ENCODE results near the gene RIT1.
A peak's percentile ranks its signal among the peaks of the same experiment; 100 is the strongest.
"Not testable (repeated sequence)": the region's sequence is repeated elsewhere in the genome, so short reads cannot be mapped to it uniquely, and the experiment has no call there.

The RIT1 gene

DNA sequence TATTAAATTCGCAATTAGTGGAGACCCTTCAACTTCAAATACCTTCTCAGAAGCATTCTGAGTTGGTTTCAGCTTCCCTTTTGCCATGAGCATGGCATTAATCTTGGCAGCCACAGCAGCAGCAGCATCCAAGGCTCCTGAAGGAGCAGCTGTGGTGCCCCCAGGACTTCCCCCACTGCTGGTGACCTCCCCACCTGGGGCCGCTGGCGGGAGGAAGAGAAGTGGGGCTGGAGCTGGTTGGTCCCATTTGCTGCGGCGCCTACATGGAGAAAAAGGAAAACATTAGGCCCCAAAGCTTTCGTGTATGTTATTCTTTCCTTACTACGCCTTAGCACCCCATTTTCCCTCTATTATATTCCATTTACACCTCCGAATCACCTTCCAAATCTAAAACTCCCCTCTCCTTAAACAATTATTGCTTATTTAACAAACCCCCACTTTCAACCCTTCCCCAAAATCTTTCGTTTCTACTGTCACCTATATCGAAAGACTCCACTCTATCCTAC lies 22.5 kb upstream of the RIT1 start:
- DNase-seq (ENCODE audit: low read depth in 2 of 2): no peak

DNA sequence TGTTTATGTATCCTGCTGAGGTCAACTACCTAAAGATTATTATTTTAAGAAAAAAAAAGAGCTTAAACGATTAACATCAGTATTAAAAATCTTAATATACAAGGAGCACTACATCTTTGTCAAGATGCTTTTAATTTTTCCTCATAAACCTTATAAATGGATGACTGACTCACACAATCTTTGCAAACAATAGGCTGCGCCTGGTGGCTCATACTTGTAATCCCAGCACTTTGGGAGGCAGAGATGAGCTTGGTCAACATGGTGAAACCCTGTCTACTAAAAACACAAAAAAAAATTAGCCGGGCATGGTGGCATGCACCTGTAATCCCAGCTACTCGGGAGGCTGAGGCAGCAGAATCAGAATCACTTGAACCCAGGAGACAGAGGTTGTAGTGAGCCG lies 21.3 kb upstream of the RIT1 start:
- DNase-seq (ENCODE audit: low read depth in 2 of 2): no peak

DNA sequence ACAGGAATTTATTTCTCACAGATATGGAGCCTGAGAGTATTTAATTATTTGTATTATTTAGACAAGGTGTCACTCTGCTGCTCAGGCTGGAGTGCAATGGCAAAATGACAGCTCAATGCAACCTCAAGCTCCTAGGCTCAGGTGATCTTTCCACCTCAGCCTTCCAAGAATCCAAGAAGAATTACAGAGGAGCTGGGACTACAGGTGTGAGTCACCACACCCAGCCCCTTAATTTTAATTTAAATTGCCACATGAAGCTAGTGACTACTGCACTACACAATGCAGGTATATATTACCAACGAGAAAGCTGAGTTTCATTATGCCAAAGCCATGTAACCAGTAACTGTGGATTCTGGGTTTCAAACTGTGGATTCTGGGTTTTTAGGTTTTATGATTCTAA lies 20.9 kb upstream of the RIT1 start:
- DNase-seq (ENCODE audit: low read depth in 2 of 2): no peak

DNA sequence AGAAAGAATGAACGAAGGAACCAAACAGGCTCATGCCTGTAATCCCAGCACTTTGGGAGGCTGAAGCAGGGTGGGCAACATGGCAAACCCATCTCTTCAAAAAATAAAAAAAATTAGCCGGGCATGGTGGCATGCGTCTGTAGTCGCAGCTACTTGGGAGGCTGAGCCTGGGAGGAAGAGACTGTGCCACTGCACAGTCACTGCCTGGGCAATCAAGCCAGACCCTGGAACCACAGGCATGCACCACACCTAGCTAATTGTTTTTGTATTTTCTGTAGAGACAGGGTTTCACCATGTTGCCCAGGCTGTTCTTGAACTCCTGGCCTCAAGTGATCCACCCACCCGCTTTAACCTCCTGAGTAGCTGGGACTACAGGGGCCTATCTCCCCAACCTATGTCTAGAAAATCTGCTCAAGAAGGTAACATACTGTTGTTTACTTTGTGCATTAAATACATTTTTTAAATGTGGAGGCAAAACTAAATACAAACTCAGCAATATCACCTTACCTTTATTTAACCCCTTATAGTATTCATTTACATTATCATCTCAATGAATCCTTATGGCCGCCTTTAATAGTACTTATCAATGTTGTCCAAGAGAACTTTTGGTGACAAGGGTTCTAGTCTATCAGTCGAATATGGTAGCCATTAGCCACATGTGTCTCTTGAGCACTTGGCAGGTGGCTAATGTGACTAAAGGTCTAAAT lies 20.3 kb upstream of the RIT1 start:
- no peak for DNase-seq (ENCODE audit: low read depth in 2 of 2)

DNA sequence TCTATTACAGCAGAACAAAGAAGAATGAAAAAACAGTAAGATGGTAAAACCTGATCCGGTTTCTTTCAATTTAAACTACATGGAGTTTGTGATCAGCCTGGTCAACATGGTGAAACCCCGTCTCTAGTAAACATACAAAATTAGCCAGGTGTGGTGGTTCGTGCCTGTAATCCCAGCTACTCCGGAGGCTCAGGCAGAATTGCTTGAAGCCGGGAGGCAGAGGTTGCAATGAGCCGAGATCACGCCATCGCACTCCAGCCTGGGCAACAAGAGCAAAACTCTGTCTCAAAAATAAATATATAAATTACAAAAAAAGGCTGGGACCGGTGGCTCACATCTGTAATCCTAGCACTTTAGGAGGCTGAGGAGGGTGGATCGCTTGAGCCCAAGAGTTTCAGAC lies 19.6 kb upstream of the RIT1 start:
- DNase-seq (ENCODE audit: low read depth in 2 of 2): not testable (repeated sequence)

DNA sequence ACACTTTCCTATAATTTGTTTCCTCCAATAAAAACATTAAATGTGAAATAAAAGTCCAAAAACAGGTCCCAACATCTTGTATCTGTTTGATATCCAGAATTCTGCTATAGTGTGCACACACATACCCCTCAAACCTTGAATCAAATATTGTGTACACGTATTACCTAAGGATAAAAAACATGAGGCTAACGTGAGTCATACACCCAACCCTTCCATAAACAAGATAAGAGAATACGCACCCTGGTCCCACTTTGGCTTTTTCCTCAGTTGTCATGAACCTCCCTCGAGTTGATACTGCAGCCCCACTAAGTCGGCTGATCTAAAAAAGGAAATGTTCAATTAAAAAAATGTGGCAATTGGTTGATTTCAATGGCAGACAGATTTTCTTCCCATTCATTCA lies 17.9 kb upstream of the RIT1 start:
- DNase-seq (ENCODE audit: low read depth in 2 of 2): no peak

DNA sequence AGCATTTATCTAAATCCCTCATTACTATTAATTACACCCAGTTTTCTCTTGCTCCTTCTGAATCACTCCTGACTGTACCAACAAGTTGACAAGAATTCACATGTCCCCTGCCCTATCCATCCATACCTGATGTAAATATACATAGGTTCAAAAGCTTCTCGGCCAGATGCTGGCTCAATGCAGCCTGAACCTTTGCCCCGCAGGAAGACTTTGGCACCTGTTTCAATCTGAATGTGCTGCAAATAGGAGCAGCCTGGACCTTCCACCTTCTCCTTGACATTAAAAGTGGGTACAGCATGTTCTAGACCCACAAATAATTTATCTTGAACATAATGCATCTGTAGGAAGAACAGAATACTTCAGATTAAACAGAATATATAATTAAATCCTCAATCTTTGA lies 14.4 kb upstream of the RIT1 start:
- DNase-seq (ENCODE audit: low read depth in 2 of 2): no peak

DNA sequence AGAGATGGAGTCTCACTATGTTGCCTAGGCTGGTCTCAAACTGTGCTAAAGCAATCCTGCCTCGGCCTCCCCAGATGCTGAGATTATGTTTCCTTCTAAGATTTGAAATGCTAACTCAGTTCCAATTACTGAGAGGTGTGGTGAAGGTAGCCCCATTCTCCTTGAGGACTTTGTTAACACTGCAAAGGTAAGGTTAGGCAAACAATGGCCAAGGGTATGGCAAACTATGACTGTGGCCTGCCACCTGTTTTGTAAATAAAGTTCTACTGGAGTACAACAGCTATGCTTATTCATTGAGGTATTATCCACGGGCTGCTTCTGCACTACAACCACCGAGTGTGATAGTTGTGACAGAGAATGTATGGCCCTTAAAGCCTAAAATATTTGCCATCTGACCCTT lies 9.6 kb upstream of the RIT1 start:
- no peak for DNase-seq (ENCODE audit: low read depth in 2 of 2)

DNA sequence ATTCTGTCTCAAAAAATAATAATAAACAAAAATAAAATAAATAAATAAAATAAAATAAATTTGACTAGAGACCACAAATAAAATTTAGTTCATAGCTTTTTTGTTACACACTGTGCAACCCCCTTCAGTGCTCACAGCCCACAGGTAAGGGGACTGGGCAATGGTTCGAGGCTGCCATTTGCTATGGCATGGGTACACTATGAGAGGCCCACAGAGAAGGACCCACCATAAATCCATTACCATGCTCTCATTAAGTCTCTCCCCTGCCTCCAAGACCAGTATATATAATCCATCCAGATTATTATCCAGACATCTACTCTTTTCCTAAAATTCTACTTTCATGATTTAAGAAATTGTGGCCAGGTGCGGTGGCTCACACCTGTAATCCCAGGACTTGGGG lies 8.7 kb upstream of the RIT1 start:
- DNase-seq (ENCODE audit: low read depth in 2 of 2): no peak

DNA sequence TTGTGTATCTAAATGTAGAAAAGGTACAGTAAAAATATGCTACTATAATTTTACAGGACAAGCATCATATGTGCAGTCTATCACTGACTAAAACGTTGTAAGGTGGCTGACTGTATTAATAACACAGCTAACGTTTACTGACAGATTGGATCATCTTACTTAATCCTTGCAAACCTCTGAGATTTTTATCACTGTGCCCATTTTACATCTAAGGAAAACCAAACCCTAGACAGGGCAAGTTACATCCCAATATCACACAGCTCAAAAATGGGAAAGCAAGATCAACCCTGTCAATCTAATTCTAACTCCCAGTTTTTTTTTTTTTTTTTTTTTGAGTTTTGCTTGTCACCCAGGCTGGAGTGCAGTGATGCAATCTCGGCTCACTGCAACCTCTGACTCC lies 7.5 kb upstream of the RIT1 start:
- DNase-seq (ENCODE audit: low read depth in 2 of 2): no peak

DNA sequence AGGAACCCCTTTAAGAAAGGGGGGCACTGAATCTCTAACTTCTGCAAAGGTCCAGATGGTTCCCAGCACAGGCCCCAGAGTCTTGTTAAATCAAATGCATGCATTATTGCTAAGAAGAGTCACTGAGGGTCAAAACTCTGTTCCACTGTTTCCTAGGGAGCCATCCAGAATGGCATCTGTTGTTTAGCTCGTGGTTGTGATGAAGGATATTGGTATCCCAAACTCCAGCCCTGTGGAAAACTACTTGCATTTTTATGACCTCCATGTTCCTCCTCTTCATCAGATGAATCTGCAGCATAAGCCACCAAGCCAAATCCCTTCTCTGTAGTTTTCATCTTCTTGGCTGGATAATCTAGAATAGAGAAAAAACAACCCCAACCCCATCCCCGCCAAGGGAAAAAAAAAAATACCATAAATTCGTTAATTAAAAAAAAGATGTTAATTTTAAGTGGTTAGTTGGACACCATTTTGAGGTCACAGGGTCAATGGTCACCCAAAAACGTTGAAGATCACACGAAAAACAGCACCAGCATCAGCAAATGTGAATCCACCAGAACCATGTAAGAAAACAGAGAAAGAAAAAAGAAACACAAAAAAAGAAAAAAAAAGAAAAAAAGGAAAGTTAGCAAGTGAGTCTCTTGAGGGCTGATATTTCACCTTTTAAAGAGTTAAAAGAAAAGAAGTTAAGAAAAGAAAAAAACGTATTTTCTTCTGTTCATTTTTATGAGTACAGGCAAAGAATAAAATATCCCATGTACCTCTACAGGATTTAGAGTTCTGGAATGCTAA lies 3.0 kb upstream of the RIT1 start:
- no peak for DNase-seq (ENCODE audit: low read depth in 2 of 2)

DNA sequence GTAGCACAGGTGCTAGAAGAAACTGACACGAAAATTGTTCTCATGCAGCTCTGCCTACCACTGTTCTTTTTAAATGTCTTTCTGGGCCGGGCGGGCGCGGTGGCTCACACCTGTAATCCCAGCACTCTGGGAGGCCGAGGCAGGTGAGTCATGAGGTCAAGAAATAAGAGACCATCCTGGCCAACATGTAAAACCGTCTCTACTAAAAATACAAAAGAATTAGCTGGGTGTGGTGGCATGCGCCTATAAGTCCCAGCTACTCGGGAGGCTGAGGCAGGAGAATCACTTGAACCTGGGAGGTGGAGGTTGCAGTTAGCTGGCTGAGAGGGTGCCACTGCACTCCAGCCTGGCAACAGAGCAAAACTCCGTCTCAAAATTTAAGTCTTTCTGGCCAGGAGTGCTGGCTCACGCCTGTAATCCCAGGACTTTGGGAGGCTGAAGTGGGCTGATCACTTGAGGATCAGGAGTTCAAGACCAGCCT lies 947 bp upstream of the RIT1 start:
- DNase-seq (ENCODE audit: low read depth in 2 of 2): no peak

DNA sequence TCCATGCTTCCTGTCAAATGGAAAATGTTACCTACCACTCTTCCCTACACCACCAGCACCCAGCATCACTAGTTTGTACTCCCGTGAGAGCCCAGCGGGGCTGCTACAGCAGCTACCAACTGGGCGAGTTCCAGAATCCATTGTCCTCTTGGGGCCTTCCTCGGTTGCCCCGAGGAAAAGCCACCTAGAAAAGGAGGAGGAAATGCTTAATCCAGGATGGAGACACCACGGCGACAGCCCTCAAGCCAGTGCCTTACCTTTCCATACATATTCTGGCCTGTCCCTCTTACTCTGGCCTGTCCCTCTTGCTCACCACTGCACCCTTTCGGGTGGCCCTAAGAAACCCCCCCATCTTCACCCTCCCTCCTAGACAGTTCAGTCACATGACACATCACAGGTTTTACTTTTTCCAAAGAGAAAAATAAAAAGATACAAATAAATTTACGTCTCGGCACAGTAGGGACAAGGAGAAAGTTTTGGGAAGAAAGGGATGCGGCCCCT lies 478 bp downstream of the RIT1 start:
- no peak for DNase-seq (ENCODE audit: low read depth in 2 of 2)

DNA sequence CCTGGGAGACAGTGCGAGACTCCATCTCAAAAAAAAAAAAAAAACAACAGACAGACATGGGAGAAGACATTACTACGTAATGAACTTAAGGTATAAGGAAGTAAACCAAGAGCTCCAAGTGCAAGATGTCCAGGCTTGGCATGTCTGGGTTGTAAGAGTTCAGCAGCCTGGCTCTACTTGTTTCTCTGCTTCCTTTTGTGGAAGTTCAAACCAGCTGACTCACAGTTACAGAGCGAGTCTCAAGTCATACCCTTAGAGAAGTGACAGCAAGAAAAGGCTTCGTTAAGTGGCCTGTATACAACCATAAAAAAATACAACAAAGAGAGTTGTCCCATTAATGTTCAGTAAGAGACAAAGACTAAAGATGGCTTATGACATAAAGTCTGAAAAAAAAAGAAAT lies 1.3 kb downstream of the RIT1 start:
- DNase-seq (ENCODE audit: low read depth in 2 of 2): no peak

DNA sequence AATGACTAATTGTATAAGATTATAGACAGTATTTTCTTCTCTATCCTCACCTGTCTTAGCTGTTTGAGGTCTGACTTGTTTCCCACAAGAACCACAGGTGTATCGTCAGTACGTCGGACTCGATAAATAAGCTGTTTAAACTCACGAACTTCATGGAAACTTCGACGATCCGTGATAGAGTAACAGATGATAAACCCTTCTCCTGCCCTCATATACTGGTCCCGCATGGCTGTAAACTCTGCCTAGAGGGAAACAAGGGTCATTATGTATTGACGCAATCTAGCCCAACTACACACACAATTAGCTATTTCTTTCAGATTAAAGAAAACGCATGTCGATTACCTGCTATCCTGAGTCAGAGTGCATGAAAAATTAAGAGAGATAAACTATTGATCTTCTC lies 6.9 kb downstream of the RIT1 start:
- no peak for DNase-seq (ENCODE audit: low read depth in 2 of 2)

DNA sequence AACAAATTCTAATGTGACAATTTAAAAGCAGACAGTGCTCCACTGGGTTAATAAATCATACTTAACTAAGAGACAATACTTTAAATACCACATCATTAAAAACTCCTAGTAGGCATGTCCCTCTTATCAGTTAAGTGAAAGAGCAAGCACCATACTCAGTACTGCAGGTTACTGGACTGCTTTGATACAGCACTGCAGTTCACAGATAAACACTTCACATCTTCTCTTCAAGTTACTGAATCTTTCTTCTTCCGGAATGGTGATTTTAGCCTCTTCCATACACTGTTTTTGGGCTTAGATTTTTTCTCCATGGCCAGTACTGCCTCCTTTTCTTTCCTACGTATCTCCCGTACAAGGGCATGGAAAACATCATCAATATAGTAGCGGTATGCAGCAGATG lies 11.0 kb downstream of the RIT1 start:
- no peak for DNase-seq (ENCODE audit: low read depth in 2 of 2)

DNA sequence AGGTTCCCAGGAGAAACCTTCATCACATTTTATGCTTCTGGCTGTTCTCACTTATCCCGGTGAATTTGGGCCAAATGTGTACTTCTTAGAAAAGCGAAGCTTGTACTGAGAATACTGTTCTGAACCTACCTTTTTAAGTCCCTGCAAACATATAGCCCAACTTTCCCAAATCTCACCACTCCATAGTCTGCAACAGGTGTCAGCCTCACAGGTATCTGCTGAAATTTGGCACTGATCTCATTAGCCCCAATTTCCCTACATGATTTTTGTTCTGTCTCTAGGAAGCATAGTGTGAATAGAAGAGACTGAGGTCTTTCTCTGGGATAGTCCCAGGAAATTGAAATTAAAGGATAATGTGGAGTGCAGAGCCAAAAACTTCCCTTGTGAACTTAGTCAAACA lies 11.5 kb downstream of the RIT1 start:
- no peak for DNase-seq (ENCODE audit: low read depth in 2 of 2)

DNA sequence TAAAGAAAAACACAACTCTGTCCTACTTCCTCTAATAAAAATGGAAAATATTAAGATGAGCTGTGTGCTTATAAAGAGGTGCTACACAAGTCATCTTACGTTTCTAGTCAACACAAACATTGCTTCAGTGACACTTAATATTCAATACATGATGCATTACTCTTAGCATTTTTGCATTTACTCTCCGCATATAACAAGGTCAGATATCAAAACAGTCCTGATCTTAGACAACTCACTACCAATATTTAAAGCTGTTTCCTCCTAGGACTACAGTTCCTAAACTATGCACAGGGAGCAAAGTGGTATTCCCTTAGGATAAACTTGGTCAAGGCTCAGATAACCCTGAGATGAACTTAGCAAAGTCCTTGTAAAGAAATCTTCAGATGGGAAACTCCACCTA lies 12.3 kb downstream of the RIT1 start:
- no peak for DNase-seq (ENCODE audit: low read depth in 2 of 2)

DNA sequence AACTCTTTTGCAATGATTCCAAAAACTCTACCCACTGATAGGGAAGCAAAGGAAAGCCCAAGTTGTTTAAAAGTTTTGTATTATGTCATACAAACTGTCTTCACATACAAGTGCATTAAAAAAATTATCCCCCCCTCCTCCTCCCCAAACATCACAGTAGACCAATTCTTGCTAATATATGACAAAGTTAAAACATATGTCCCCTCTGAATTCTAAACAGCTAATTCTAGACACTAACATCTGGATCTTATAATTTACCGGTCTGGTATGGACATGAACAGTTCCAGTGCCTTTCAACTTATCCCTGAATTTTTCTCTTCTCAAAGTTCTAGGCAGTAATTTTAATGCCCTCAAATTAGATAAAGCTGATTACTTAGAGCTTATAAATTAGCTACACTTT lies 13.4 kb downstream of the RIT1 start:
- DNase-seq (ENCODE audit: low read depth in 2 of 2): peak in 1 of 2 experiments; percentile 22

DNA sequence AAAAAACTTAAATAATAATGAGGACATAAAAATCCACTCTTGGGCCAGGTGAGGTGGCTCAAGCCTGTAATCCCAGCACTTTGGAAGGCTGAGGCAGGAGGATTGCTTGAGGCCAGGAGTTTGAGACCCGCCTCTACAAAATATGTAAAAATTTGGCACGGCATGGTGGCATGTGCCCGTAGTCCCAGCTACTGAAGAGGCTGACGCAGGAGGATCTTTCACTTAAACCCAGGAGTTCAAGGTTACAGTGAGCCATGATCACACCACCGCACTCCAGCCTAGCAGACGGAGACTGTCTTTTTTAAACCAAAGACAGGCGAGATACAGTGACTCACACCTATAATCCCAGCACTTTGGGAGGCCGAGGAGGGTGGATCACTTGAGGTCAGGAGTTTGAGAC lies 14.7 kb downstream of the RIT1 start:
- DNase-seq (ENCODE audit: low read depth in 2 of 2): not testable (repeated sequence)

DNA sequence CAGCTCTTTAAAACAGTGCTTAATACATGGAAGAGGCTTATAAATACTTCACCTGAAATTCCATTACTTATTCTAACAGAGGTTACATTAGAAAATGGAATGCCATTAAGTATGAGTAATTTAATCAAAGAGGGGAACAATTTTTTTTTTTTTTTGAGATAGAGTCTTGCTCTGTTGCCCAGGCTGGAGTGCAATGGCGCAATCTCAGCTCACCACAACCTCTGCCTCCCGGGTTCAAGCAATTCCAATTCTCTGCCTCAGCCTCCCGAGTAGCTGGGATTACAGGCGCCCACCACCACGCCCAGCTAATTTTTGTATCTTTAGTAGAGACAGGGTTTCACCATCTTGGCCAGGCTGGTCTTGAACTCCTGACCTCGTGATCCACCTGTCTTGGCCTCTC lies 15.5 kb downstream of the RIT1 start:
- DNase-seq (ENCODE audit: low read depth in 2 of 2): not testable (repeated sequence)

DNA sequence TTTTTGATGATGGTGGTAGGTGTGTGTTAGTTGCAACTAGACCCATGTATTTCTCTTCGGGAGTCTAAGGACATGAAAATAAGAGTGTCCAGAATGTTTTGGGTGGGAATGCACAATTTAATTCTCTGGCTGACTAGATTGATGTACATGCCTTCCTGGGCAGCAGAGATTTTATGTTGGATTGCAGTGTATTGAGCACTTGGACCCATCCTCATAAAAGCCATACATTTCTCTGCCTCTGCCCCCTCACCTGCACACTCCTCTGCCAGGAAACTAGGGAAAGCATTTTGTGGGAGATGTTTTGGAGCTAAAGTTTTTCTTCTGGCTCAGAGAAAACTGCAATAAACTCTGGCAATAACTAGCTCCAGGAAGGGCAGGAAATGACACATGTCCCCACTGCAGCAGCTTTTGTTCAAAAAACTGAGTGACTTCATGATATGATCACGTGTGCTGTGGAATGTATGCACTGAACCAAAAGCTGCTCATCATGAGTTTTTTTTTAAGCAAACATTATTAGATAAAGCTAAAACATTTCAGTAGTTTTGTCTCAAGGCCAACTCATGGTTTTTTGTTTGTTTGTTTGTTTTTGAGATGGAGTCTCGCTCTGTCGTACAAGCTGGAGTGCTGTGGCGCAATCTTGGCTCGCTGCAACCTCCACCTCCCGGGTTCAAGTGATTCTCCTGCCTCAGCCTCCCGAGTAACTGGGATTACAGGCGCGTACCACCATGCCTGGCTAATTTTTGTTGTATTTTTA lies 17.6 kb downstream of the RIT1 start:
- peak; percentile 48 to 53 for DNase-seq (ENCODE audit: low read depth in 2 of 2)

All from fibroblast of skin of left biceps (primary cell).